HL-60 (cell line): Measurements from ENCODE around the gene PSIP1.

ENCODE experiments used
- GABPA ChIP-seq: IDR thresholded peaks from 2 replicates; pipeline ENCODE4 v1.6.1; 2012; ENCODE audit warnings: low read depth
- TF ChIP-seq, protein P1 (sequence below): IDR thresholded peaks from one replicate; pipeline ENCODE4 v1.5.1; 2011; ENCODE audit warnings: low read length, control low read depth, inconsistent platforms; ENCODE audit not compliant: insufficient read depth
- TF ChIP-seq, protein P2 (sequence below): IDR thresholded peaks from 2 replicates; pipeline ENCODE4 v1.6.1; 2012; ENCODE audit warnings: low read depth; ENCODE audit not compliant: insufficient replicate concordance

DNA sequence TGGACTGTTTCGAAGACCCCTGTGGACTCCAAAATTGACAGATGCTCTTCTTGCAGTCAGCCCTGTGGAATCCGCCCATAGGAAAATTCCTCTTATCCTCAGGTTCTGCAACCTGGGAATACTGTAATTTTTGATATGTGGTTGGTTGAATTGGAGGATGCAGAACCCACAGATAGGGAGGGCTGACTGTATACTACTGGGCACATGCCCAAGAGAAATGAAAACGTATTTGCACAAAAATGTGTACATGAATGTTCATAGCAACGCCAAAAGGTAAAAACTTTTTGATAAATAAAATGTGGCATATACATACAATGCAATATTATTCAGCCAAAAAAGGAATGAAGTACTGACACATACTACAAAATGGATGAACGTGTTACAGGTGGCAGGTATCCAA is 90.0 kb downstream of the PSIP1 start:
- TF ChIP-seq, protein P1, sequence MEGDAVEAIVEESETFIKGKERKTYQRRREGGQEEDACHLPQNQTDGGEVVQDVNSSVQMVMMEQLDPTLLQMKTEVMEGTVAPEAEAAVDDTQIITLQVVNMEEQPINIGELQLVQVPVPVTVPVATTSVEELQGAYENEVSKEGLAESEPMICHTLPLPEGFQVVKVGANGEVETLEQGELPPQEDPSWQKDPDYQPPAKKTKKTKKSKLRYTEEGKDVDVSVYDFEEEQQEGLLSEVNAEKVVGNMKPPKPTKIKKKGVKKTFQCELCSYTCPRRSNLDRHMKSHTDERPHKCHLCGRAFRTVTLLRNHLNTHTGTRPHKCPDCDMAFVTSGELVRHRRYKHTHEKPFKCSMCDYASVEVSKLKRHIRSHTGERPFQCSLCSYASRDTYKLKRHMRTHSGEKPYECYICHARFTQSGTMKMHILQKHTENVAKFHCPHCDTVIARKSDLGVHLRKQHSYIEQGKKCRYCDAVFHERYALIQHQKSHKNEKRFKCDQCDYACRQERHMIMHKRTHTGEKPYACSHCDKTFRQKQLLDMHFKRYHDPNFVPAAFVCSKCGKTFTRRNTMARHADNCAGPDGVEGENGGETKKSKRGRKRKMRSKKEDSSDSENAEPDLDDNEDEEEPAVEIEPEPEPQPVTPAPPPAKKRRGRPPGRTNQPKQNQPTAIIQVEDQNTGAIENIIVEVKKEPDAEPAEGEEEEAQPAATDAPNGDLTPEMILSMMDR: no peak
- no peak for TF ChIP-seq GABPA
- TF ChIP-seq, protein P2, sequence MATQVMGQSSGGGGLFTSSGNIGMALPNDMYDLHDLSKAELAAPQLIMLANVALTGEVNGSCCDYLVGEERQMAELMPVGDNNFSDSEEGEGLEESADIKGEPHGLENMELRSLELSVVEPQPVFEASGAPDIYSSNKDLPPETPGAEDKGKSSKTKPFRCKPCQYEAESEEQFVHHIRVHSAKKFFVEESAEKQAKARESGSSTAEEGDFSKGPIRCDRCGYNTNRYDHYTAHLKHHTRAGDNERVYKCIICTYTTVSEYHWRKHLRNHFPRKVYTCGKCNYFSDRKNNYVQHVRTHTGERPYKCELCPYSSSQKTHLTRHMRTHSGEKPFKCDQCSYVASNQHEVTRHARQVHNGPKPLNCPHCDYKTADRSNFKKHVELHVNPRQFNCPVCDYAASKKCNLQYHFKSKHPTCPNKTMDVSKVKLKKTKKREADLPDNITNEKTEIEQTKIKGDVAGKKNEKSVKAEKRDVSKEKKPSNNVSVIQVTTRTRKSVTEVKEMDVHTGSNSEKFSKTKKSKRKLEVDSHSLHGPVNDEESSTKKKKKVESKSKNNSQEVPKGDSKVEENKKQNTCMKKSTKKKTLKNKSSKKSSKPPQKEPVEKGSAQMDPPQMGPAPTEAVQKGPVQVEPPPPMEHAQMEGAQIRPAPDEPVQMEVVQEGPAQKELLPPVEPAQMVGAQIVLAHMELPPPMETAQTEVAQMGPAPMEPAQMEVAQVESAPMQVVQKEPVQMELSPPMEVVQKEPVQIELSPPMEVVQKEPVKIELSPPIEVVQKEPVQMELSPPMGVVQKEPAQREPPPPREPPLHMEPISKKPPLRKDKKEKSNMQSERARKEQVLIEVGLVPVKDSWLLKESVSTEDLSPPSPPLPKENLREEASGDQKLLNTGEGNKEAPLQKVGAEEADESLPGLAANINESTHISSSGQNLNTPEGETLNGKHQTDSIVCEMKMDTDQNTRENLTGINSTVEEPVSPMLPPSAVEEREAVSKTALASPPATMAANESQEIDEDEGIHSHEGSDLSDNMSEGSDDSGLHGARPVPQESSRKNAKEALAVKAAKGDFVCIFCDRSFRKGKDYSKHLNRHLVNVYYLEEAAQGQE: no peak
